Nephron (organoid): ENCODE measurements around the gene SLC9A9.

Source experiments
- H3K27ac Mint-ChIP-seq, 3 experiments: 2 replicates each; pipeline ENCODE4 v1.8.0; 2020; ENCODE audit warnings: mixed read lengths in 3 of 3, mild to moderate bottlenecking in 2 of 3, moderate library complexity in 1 of 3
- H3K27me3 Mint-ChIP-seq: 2 replicates; pipeline ENCODE4 v1.8.0; 2021; ENCODE audit warnings: low read depth, mild to moderate bottlenecking, moderate library complexity, mixed read lengths
- H3K36me3 Mint-ChIP-seq: 2 replicates; pipeline ENCODE4 v1.8.0; 2020; ENCODE audit warnings: low read depth, mixed read lengths
- H3K4me1 Mint-ChIP-seq: 2 replicates; pipeline ENCODE4 v1.8.0; 2020; ENCODE audit warnings: mixed read lengths
- H3K4me3 Mint-ChIP-seq, 3 experiments: 2 replicates each; pipeline ENCODE4 v1.8.0; 2020; ENCODE audit warnings: mild to moderate bottlenecking in 3 of 3, mixed read lengths in 3 of 3, moderate library complexity in 2 of 3
- H3K9me3 Mint-ChIP-seq: 2 replicates; pipeline ENCODE4 v1.8.0; 2020; ENCODE audit warnings: mixed read lengths
- CTCF ChIP-seq, 3 experiments: fragments of 200-600 bp; sonication (generic); IDR thresholded peaks; one replicate each; pipeline ENCODE4 v1.5.0; 2021; ENCODE audit warnings: antibody characterized with exemption in 3 of 3; ENCODE audit not compliant: unreplicated experiment in 3 of 3

Gene SLC9A9

GRCh38 chr3:143837076-143837475, 11.2 kb downstream of the SLC9A9 start:
- Mint-ChIP-seq H3K36me3 (no peaks in the 10 kb centered on the region), H3K27me3 (no peaks in the 10 kb centered on the region), H3K4me3 (no peak overlapping the region), H3K4me1 (peaks cover 28% of the 10 kb centered on the region), H3K9me3 (no peaks in the 10 kb centered on the region), H3K27ac (no peak overlapping the region)
- TF ChIP-seq CTCF (IDR thresholded peaks at IDR 0.05; ENCODE audit: unreplicated experiment in 3 of 3): no peak

- Mint-ChIP-seq H3K27me3 (no peaks in the 10 kb centered on the region), H3K4me3 (no peak overlapping the region), H3K36me3 (no peaks in the 10 kb centered on the region), H3K4me1 (peaks cover 24% of the 10 kb centered on the region), H3K27ac (no peak overlapping the region), H3K9me3 (no peaks in the 10 kb centered on the region)
- TF ChIP-seq CTCF (IDR thresholded peaks at IDR 0.05; ENCODE audit: unreplicated experiment in 3 of 3): no peak
These were observed 13.0 kb downstream of the SLC9A9 start for GRCh38 chr3:143835312-143835711.

GRCh38 chr3:143832433-143832832, 15.8 kb downstream of the SLC9A9 start:
- H3K9me3 Mint-ChIP-seq: no peaks in the 10 kb centered on the region
- no peaks in the 10 kb centered on the region for H3K36me3 Mint-ChIP-seq
- TF ChIP-seq CTCF (IDR thresholded peaks at IDR 0.05; ENCODE audit: unreplicated experiment in 3 of 3): no peak
- H3K4me3 Mint-ChIP-seq: no peak overlapping the region
- no peaks in the 10 kb centered on the region for H3K27me3 Mint-ChIP-seq
- H3K27ac Mint-ChIP-seq: no peak overlapping the region
- peaks cover 19% of the 10 kb centered on the region for H3K4me1 Mint-ChIP-seq

GRCh38 chr3:143831994-143832393, 16.3 kb downstream of the SLC9A9 start:
- no peak overlapping the region for H3K4me3 Mint-ChIP-seq
- no peak overlapping the region for H3K27ac Mint-ChIP-seq
- H3K36me3 Mint-ChIP-seq: no peaks in the 10 kb centered on the region
- no peak for TF ChIP-seq CTCF (IDR thresholded peaks at IDR 0.05; ENCODE audit: unreplicated experiment in 3 of 3)
- H3K27me3 Mint-ChIP-seq: no peaks in the 10 kb centered on the region
- H3K9me3 Mint-ChIP-seq: no peaks in the 10 kb centered on the region
- peaks cover 19% of the 10 kb centered on the region for H3K4me1 Mint-ChIP-seq

- Mint-ChIP-seq H3K4me3 (no peak overlapping the region), H3K27ac (no peak overlapping the region), H3K36me3 (no peaks in the 10 kb centered on the region), H3K4me1 (peaks cover 26% of the 10 kb centered on the region), H3K27me3 (no peaks in the 10 kb centered on the region), H3K9me3 (no peaks in the 10 kb centered on the region)
- TF ChIP-seq CTCF (IDR thresholded peaks at IDR 0.05; ENCODE audit: unreplicated experiment in 3 of 3): no peak
These were observed 17.1 kb downstream of the SLC9A9 start for GRCh38 chr3:143831208-143831607.

GRCh38 chr3:143830786-143831185, 17.5 kb downstream of the SLC9A9 start:
- peaks cover 26% of the 10 kb centered on the region for H3K4me1 Mint-ChIP-seq
- no peak overlapping the region for H3K4me3 Mint-ChIP-seq
- H3K27me3 Mint-ChIP-seq: no peaks in the 10 kb centered on the region
- no peaks in the 10 kb centered on the region for H3K36me3 Mint-ChIP-seq
- no peak for TF ChIP-seq CTCF (IDR thresholded peaks at IDR 0.05; ENCODE audit: unreplicated experiment in 3 of 3)
- no peaks in the 10 kb centered on the region for H3K9me3 Mint-ChIP-seq
- no peak overlapping the region for H3K27ac Mint-ChIP-seq
